Astrocyte (in vitro differentiated cells and primary cell): ENCODE data around the gene MGAT3.

Experiments used
- EZH2 ChIP-seq: IDR thresholded peaks from 2 replicates; pipeline ENCODE4 v1.6.1; 2012; ENCODE audit warnings: mild to moderate bottlenecking, low read length, inconsistent platforms; ENCODE audit not compliant: insufficient read depth
- TF ChIP-seq, protein P1 (sequence below): IDR thresholded peaks from 2 replicates; pipeline ENCODE4 v1.5.1; 2011; ENCODE audit warnings: low read depth, mild to moderate bottlenecking, inconsistent platforms, low read length, moderate library complexity; ENCODE audit not compliant: insufficient read depth

GRCh38 chr22:39456522-39457197 lies at the start of gene MGAT3:
- TF ChIP-seq, protein P1, sequence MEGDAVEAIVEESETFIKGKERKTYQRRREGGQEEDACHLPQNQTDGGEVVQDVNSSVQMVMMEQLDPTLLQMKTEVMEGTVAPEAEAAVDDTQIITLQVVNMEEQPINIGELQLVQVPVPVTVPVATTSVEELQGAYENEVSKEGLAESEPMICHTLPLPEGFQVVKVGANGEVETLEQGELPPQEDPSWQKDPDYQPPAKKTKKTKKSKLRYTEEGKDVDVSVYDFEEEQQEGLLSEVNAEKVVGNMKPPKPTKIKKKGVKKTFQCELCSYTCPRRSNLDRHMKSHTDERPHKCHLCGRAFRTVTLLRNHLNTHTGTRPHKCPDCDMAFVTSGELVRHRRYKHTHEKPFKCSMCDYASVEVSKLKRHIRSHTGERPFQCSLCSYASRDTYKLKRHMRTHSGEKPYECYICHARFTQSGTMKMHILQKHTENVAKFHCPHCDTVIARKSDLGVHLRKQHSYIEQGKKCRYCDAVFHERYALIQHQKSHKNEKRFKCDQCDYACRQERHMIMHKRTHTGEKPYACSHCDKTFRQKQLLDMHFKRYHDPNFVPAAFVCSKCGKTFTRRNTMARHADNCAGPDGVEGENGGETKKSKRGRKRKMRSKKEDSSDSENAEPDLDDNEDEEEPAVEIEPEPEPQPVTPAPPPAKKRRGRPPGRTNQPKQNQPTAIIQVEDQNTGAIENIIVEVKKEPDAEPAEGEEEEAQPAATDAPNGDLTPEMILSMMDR, result no peak
- TF ChIP-seq EZH2, result peak; percentile 86
